T-helper 1 cell treated with Interleukin-12 subunit alpha and Interleukin-12 subunit beta and Interleukin-4 antibody, amounts not matched to agents 30 μg/mL and 1 μg/mL, for 36 hours (primary cell): ENCODE results near the gene FPGT.
A peak's percentile ranks its signal among the peaks of the same experiment; 100 is the strongest.
"Not testable (repeated sequence)": the region's sequence is repeated elsewhere in the genome, so short reads cannot be mapped to it uniquely, and the experiment has no call there.

Experiments used
- H3K27ac Mint-ChIP-seq: one replicate; pipeline ENCODE4 v1.8.0; 2021; ENCODE audit warnings: mild to moderate bottlenecking, mixed read lengths
- H3K27me3 Mint-ChIP-seq: one replicate; pipeline ENCODE4 v1.8.0; 2021; ENCODE audit warnings: low read depth, mixed read lengths
- H3K36me3 Mint-ChIP-seq: one replicate; pipeline ENCODE4 v1.8.0; 2021; ENCODE audit warnings: low read depth, mixed read lengths
- H3K4me1 Mint-ChIP-seq: one replicate; pipeline ENCODE4 v1.8.0; 2021; ENCODE audit warnings: low read depth, mixed read lengths
- H3K4me3 Mint-ChIP-seq: one replicate; pipeline ENCODE4 v1.8.0; 2021; ENCODE audit warnings: mild to moderate bottlenecking, moderate library complexity, mixed read lengths
- H3K9me3 Mint-ChIP-seq: one replicate; pipeline ENCODE4 v1.8.0; 2021; ENCODE audit warnings: mixed read lengths

Gene FPGT

GRCh38 chr1:74197657-74198552 lies at the start of gene FPGT, which contains the start of gene LRRIQ3:
Gene FPGT (plus strand): TSS chr1:74198242. CDS start chr1:74198279, 37 bp downstream.
Gene LRRIQ3 (minus strand): TSS chr1:74198176. CDS start chr1:74183684, 14,492 bp downstream.
- Mint-ChIP-seq H3K27ac (peak within 1 kb of the TSS; percentile 95), H3K36me3 (peaks cover 7% of the 10 kb centered on the region), H3K4me1 (peaks cover 13% of the 10 kb centered on the region), H3K4me3 (peak within 1 kb of the TSS; percentile 95), H3K9me3 (no peaks in the 10 kb centered on the region), H3K27me3 (peaks cover 8% of the 10 kb centered on the region)

DNA sequence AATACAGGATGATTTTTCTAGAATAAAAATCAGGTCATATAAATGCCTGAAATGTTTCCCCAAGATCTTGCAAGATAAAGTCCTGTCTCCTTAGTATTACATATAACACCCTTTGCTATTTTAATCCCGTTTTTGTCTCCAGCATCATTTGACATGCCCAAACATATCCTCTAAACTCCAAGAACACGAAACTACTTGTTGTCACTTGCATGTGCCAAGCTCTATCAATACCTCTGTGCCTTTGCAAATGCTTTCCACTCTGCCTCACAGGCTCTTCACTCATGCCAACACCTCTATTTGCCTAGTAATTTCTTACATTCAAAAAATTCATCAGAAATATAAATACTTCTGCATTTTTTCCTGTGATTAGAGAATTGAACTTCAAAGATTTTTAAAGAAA lies 38.0 kb upstream of the FPGT start:
- Mint-ChIP-seq H3K4me3 (no peak overlapping the region), H3K4me1 (no peaks in the 10 kb centered on the region), H3K9me3 (no peaks in the 10 kb centered on the region), H3K36me3 (no peaks in the 10 kb centered on the region), H3K27me3 (no peaks in the 10 kb centered on the region), H3K27ac (no peak overlapping the region)

DNA sequence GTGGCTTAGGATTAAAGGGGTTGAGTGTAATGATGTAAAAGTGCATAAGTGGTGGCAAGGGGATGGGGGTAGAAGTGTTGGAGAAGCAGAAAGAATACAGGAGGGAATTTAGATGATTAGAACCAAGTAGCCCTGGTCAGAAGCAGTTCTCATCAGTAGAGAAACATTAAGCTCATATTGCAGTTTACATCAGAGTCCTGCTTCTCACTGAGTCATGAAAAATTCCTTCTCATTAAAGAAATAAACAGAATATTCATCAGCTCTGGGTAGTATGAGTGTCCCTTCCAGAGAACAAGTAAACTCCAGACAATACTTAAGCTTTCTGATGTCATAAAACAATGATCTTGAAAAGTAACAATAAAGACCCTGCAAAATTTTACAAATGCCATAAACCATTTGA lies 36.5 kb upstream of the FPGT start:
- H3K4me1 Mint-ChIP-seq, result no peaks in the 10 kb centered on the region
- no peaks in the 10 kb centered on the region for H3K9me3 Mint-ChIP-seq
- no peaks in the 10 kb centered on the region for H3K36me3 Mint-ChIP-seq
- H3K27ac Mint-ChIP-seq, result no peak overlapping the region
- no peaks in the 10 kb centered on the region for H3K27me3 Mint-ChIP-seq
- H3K4me3 Mint-ChIP-seq, result no peak overlapping the region

GRCh38 chr1:74162333-74162732 lies 35.7 kb upstream of the FPGT start:
- Mint-ChIP-seq H3K27me3 (no peaks in the 10 kb centered on the region), H3K4me1 (no peaks in the 10 kb centered on the region), H3K36me3 (no peaks in the 10 kb centered on the region), H3K27ac (no peak overlapping the region), H3K4me3 (no peak overlapping the region), H3K9me3 (no peaks in the 10 kb centered on the region)

- H3K9me3 Mint-ChIP-seq, H3K27ac Mint-ChIP-seq, H3K36me3 Mint-ChIP-seq, H3K27me3 Mint-ChIP-seq, H3K4me1 Mint-ChIP-seq, H3K4me3 Mint-ChIP-seq: not testable (repeated sequence)
These were observed 23.6 kb upstream of the FPGT start for GRCh38 chr1:74174423-74174822.

GRCh38 chr1:74180490-74180889 lies 17.6 kb upstream of the FPGT start:
- no peak overlapping the region for H3K27ac Mint-ChIP-seq
- no peaks in the 10 kb centered on the region for H3K4me1 Mint-ChIP-seq
- no peaks in the 10 kb centered on the region for H3K27me3 Mint-ChIP-seq
- H3K36me3 Mint-ChIP-seq, result no peaks in the 10 kb centered on the region
- H3K4me3 Mint-ChIP-seq, result no peak overlapping the region
- no peaks in the 10 kb centered on the region for H3K9me3 Mint-ChIP-seq

DNA sequence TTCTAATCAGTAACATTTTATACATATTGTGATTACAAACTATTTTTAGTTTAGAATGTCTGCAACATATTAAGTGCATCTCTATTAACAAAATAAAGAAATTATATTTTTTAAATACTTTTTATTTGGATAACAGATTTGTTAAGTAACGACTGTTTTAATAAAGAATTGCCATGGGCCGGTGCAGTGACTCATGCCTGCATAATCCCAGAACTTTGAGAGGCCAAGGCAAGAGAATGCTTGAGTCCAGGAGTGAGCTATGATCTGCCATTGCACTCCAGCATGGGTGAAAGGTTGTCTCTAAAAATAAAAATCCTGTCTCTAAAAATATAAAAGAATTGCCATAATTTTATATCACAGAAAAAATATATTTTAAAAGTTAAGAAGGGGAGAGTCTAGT lies 4.1 kb upstream of the FPGT start:
- no peak overlapping the region for H3K4me3 Mint-ChIP-seq
- no peak overlapping the region for H3K27ac Mint-ChIP-seq
- H3K4me1 Mint-ChIP-seq, result peaks cover 8% of the 10 kb centered on the region
- H3K36me3 Mint-ChIP-seq, result peaks cover 2% of the 10 kb centered on the region
- H3K9me3 Mint-ChIP-seq, result no peaks in the 10 kb centered on the region
- H3K27me3 Mint-ChIP-seq, result peaks cover 8% of the 10 kb centered on the region

DNA sequence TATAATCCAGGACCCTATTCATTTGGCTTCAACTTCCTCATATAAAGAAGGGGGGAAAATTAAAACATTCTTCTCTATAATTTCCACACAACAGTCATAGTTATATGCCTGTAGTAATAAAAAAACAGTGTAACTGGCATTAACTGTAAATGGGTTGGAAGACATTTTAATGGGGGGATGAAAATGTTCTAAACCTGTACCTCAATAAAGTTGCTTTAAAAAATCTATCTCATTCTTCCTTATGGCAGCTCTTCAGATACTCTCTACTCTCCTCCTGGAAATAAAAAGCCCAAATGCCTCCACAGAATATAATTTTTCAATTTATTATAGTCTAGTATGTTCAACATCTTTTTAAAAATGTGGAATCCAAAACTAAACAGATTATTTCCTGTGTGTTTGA lies 2.7 kb upstream of the FPGT start:
- Mint-ChIP-seq H3K4me3 (no peak overlapping the region), H3K4me1 (peaks cover 13% of the 10 kb centered on the region), H3K9me3 (no peaks in the 10 kb centered on the region), H3K27me3 (peaks cover 8% of the 10 kb centered on the region), H3K36me3 (peaks cover 2% of the 10 kb centered on the region), H3K27ac (no peak overlapping the region)

DNA sequence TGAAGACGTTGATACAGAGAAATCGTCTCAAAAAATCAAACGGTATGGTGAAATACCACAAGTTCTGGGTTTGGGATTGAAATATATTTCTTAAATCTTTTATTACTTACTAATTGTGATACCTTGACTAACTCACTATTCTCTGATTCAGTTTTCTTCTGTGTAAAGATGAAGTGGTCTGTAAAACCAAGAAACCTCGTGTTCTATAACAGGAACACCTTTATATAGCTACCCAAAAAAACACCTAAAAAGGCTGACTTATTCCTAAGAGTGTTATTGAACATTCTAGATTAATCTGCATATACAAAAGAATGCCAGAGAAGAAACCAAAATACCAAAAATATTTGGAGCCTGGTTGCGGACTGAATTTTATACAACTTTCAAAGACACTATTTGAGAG lies 787 bp upstream of the FPGT start:
- H3K27me3 Mint-ChIP-seq, result peaks cover 8% of the 10 kb centered on the region
- peaks cover 7% of the 10 kb centered on the region for H3K36me3 Mint-ChIP-seq
- peak overlapping the region; percentile 95 for H3K4me3 Mint-ChIP-seq
- no peaks in the 10 kb centered on the region for H3K9me3 Mint-ChIP-seq
- peak overlapping the region; percentile 95 for H3K27ac Mint-ChIP-seq
- H3K4me1 Mint-ChIP-seq, result peaks cover 13% of the 10 kb centered on the region

DNA sequence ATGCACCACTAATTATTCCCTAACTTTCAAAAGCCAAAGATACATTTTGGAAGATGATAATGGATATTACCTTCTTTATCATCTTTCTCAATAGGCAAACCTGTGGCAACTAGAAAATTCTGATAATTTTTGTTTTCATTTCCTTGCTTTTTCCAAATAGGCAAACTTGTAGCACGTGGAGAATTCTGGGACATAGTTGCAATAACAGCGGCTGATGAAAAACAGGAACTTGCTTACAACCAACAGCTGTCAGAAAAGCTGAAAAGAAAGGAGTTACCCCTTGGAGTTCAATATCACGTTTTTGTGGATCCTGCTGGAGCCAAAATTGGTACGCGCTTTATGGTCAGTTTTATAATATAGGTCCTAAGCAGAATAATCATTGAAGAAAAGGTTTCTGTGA lies 1.5 kb downstream of the FPGT start:
- Mint-ChIP-seq H3K4me3 (peak overlapping the region; percentile 95), H3K27ac (no peak overlapping the region), H3K4me1 (peaks cover 13% of the 10 kb centered on the region), H3K9me3 (no peaks in the 10 kb centered on the region), H3K36me3 (peaks cover 7% of the 10 kb centered on the region), H3K27me3 (peaks cover 8% of the 10 kb centered on the region)

- peaks cover 2% of the 10 kb centered on the region for H3K4me1 Mint-ChIP-seq
- H3K36me3 Mint-ChIP-seq, result peaks cover 5% of the 10 kb centered on the region
- H3K27ac Mint-ChIP-seq, result no peak overlapping the region
- no peak overlapping the region for H3K4me3 Mint-ChIP-seq
- no peaks in the 10 kb centered on the region for H3K27me3 Mint-ChIP-seq
- H3K9me3 Mint-ChIP-seq, result no peaks in the 10 kb centered on the region
These were observed 7.2 kb downstream of the FPGT start for GRCh38 chr1:74205266-74205665.

- Mint-ChIP-seq H3K27ac (no peak overlapping the region), H3K36me3 (no peaks in the 10 kb centered on the region), H3K9me3 (peaks cover 8% of the 10 kb centered on the region), H3K4me3 (no peak overlapping the region), H3K4me1 (no peaks in the 10 kb centered on the region), H3K27me3 (no peaks in the 10 kb centered on the region)
These were observed 17.2 kb downstream of the FPGT start for GRCh38 chr1:74215229-74215628.

DNA sequence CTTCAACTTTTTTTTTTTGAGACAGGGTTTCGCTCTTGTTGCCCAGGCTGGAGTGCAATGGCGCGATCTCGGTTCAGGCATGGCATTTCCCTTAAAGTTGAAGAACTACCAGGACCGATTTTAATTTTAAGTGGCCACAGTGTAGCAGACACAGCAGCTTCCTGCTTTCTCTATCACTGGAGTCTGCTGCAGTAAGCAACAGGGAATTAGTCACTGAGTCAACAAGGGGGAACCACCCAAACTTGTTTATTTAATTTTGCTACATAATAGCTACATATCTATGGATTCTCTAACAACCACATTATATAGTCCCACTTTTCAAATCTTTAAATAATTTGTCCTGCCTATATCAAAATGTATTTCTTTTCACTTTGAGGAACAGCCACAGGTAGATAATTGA lies 24.7 kb downstream of the FPGT start:
- no peaks in the 10 kb centered on the region for H3K36me3 Mint-ChIP-seq
- H3K9me3 Mint-ChIP-seq, result peaks cover 20% of the 10 kb centered on the region
- no peak overlapping the region for H3K27ac Mint-ChIP-seq
- H3K4me3 Mint-ChIP-seq, result no peak overlapping the region
- no peaks in the 10 kb centered on the region for H3K4me1 Mint-ChIP-seq
- H3K27me3 Mint-ChIP-seq, result no peaks in the 10 kb centered on the region

- no peaks in the 10 kb centered on the region for H3K36me3 Mint-ChIP-seq
- H3K27me3 Mint-ChIP-seq, result no peaks in the 10 kb centered on the region
- H3K4me1 Mint-ChIP-seq, result no peaks in the 10 kb centered on the region
- H3K9me3 Mint-ChIP-seq, result peaks cover 20% of the 10 kb centered on the region
- H3K27ac Mint-ChIP-seq, result no peak overlapping the region
- no peak overlapping the region for H3K4me3 Mint-ChIP-seq
These were observed 25.4 kb downstream of the FPGT start for GRCh38 chr1:74223453-74223852.

GRCh38 chr1:74235153-74235552 lies 37.1 kb downstream of the FPGT start, which contains the start of gene TNNI3K:
Gene TNNI3K (plus strand): TSS chr1:74235387. CDS start chr1:74235452, 65 bp downstream.
- H3K9me3 Mint-ChIP-seq, result no peaks in the 10 kb centered on the region
- H3K27me3 Mint-ChIP-seq, result no peaks in the 10 kb centered on the region
- no peaks in the 10 kb centered on the region for H3K4me1 Mint-ChIP-seq
- no peak within 1 kb of the TSS for H3K27ac Mint-ChIP-seq
- H3K4me3 Mint-ChIP-seq, result no peak within 1 kb of the TSS
- H3K36me3 Mint-ChIP-seq, result no peaks in the 10 kb centered on the region
